ENCODE results near the gene ASIC1. TPM values are rescaled to one million over a fixed set of nuclear protein-coding genes. Genes with fewer than 3 reads are reported as not detected.

The ASIC1 gene
- total and polyA plus RNA-seq, 8 donors, result 0.14 to 1.0 (median 0.57) TPM

DNA sequence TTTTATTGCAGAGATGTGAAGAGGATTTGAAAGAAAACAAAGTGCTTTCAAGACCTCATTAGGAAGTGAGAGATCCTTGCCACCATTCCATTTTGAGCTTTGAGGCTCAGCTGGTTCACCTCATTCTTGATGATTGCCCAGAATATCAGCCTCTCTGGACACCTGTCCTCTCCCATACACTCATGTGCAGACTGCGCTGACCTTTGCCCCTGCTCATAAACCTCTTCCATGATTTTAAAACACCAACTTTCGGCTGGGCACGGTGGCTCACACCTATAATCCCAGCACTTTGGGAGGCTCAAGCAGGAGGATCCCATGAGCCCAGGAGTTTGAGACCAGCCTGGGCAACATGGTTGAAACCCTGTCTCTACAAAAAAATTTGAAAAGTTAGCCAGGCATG lies 63.6 kb downstream of the ASIC1 start:
- WGBS, 2 donors, result 84 to 88% methylated on average over 3 of the region's 3 CpGs
- no peak for ATAC-seq

DNA sequence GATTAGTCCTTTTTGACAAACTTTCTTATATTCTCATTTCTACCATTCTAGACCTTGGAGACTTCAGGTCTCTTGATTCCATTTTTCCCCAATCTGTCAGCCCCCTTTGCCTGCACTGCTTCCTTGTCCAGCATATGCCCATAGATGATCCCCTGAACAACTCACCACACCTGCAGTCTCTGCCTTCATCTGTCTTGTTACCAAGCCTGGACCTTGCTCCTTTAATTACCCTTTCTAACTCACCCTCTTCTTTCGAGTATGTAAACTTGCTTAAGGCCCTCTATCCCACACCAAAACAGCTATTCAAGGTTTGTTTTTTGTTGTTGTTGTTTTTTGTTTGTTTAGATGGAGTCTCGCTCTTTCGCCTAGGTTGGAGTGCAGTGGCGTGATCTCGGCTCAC lies 64.2 kb downstream of the ASIC1 start:
- H3K4me1 ChIP-seq, result no peaks in the 10 kb centered on the region
- no peak for DNase-seq
- no peaks in the 10 kb centered on the region for H3K27me3 ChIP-seq
- H3K36me3 ChIP-seq, result no peaks in the 10 kb centered on the region
- no peak overlapping the region for H3K27ac ChIP-seq
- FAIRE-seq, result no peak
- no peaks in the 10 kb centered on the region for H3K9me3 ChIP-seq
- intact Hi-C loops (cut with DNase I), result no loop called here
- 84 to 95% methylated on average over 5 of the region's 5 CpGs for WGBS, 2 donors
- TF ChIP-seq, protein P1, sequence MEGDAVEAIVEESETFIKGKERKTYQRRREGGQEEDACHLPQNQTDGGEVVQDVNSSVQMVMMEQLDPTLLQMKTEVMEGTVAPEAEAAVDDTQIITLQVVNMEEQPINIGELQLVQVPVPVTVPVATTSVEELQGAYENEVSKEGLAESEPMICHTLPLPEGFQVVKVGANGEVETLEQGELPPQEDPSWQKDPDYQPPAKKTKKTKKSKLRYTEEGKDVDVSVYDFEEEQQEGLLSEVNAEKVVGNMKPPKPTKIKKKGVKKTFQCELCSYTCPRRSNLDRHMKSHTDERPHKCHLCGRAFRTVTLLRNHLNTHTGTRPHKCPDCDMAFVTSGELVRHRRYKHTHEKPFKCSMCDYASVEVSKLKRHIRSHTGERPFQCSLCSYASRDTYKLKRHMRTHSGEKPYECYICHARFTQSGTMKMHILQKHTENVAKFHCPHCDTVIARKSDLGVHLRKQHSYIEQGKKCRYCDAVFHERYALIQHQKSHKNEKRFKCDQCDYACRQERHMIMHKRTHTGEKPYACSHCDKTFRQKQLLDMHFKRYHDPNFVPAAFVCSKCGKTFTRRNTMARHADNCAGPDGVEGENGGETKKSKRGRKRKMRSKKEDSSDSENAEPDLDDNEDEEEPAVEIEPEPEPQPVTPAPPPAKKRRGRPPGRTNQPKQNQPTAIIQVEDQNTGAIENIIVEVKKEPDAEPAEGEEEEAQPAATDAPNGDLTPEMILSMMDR (IDR thresholded peaks at IDR 0.05), result no peak
- no peak for ATAC-seq
- no peak overlapping the region for H3K4me3 ChIP-seq

More for the DNA sequence above, 63.6 kb downstream of the ASIC1 start:
- Histone ChIP-seq H3K4me3 (no peak overlapping the region), H3K9me3 (no peaks in the 10 kb centered on the region), H3K27me3 (no peaks in the 10 kb centered on the region), H3K4me1 (no peaks in the 10 kb centered on the region), H3K27ac (no peak overlapping the region), H3K36me3 (peaks cover 0 to 2% (median 0%) of the 10 kb centered on the region in 3 donors)
- DNase-seq (no peak), FAIRE-seq (no peak)
- intact Hi-C loops (cut with DNase I), result no loop called here
- TF ChIP-seq, protein P1 (IDR thresholded peaks at IDR 0.05), result no peak

DNA sequence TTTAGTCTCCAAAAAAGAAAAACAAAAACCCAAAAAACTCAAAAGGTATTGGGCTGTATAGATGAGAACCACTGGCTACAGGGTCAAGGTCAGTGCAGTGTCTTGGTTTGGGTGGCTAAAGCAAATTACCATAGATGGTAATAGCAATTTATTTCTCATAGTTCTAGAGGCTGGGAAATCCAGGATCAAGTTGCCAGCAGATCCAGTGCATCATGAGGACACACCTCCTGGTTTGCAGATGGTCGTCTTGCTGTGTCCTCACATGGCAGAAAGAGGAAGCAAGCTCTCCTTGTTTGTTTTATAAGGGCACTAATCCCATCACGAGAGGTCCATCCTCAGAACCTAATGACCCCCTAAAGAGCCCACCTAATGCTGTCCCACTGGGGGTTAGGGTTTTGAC lies 65.8 kb downstream of the ASIC1 start:
- DNase-seq (no peak), ATAC-seq (no peak), FAIRE-seq (no peak)
- Histone ChIP-seq H3K9me3 (no peaks in the 10 kb centered on the region), H3K4me1 (no peaks in the 10 kb centered on the region), H3K27ac (no peak overlapping the region), H3K27me3 (no peaks in the 10 kb centered on the region), H3K4me3 (no peak overlapping the region), H3K36me3 (no peaks in the 10 kb centered on the region)
- intact Hi-C loops (cut with DNase I), result no loop called here
- 85 to 87% methylated on average over 2 of the region's 2 CpGs for WGBS, 2 donors
- TF ChIP-seq, protein P1 (IDR thresholded peaks at IDR 0.05), result no peak

DNA sequence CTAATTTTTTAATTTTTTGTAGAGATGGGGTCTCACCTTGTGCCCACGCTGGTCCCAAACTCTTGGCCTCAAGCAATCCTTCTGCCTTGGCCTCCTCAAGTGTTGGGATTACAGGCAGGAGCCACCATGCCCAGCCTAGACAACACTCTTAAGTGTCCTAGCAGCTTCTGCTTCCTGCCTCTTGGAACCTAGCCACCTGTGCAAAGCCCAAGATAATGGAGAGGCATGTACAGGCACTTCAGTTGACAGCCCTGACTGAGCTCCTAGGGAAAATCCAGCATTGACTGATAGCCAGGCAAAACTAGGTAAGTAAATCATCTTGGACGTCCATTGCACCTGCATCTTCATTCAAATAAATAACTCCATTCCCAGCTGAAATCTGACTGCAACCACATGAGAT lies 70.2 kb downstream of the ASIC1 start:
- no peaks in the 10 kb centered on the region for H3K9me3 ChIP-seq
- FAIRE-seq, result no peak
- intact Hi-C loops (cut with DNase I), result no loop called here
- 60 to 68% methylated on average over 2 of the region's 2 CpGs for WGBS, 2 donors
- peaks cover 0 to 12% (median 0%) of the 10 kb centered on the region in 3 donors for H3K36me3 ChIP-seq
- no peak overlapping the region for H3K27ac ChIP-seq
- ATAC-seq, result peak in 2 of 4 donors; percentile 27 to 37
- no peaks in the 10 kb centered on the region for H3K4me1 ChIP-seq
- TF ChIP-seq, protein P1 (IDR thresholded peaks at IDR 0.05), result no peak
- no peak overlapping the region for H3K4me3 ChIP-seq
- no peak for DNase-seq
- no peaks in the 10 kb centered on the region for H3K27me3 ChIP-seq

DNA sequence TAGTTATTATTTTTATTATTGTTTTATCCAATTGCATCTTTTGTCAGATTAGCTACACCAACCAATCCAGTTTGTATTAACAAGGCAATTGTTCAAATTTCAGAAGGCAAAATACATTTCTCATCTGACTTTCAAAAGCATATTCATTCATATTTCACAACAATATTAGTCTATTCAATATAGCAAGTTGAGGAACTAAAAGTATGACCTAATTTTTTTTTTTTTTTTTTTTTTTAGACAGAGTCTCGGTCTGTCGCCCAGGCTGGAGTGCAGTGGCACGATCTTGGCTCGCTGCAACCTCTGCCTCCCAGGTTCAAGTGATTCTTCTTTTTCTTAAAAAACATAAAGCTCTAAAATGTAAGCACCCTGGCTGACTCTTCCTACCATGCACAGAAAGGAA lies 71.9 kb downstream of the ASIC1 start:
- ATAC-seq (no peak), FAIRE-seq (no peak), DNase-seq (no peak)
- Histone ChIP-seq H3K4me3 (no peak overlapping the region), H3K27me3 (no peaks in the 10 kb centered on the region), H3K4me1 (no peaks in the 10 kb centered on the region), H3K27ac (no peak overlapping the region), H3K9me3 (no peaks in the 10 kb centered on the region), H3K36me3 (peaks cover 0 to 12% (median 2%) of the 10 kb centered on the region in 3 donors)
- intact Hi-C loops (cut with DNase I), result no loop called here
- WGBS, 2 donors, result 92% methylated on average over 4 of the region's 4 CpGs
- TF ChIP-seq, protein P1 (IDR thresholded peaks at IDR 0.05), result no peak

Measured in pancreas (tissue), 10 donors.